Body of pancreas (tissue), 4 donors: ENCODE results near the gene PPIP5K1. TPM values are rescaled to one million over a fixed set of nuclear protein-coding genes. Genes with fewer than 3 reads are reported as not detected.
A peak's percentile ranks its signal among the peaks of the same experiment; 100 is the strongest.
"Not testable (repeated sequence)": the region's sequence is repeated elsewhere in the genome, so short reads cannot be mapped to it uniquely, and the experiment has no call there.

Source experiments
- ATAC-seq: fragments of 150-250 bp; one replicate; pipeline ENCODE4 v1.9.1; 2016
- DNase-seq, 4 donors: peaks; one replicate each; pipeline ENCODE4 v3.0.0-alpha.2; 2019
- H3K27ac ChIP-seq, 4 donors: fragments of 200-600 bp; sonication (generic); 1 replicate in 3 of 4; 2 replicates in 1 of 4; pipeline versions ENCODE4 v1.5.1 to v1.6.1; 2016 to 2019; ENCODE audit warnings: mild to moderate bottlenecking in 1 of 4, mixed read lengths in 1 of 4, moderate library complexity in 1 of 4
- H3K27me3 ChIP-seq, 2 donors: fragments of 200-600 bp; sonication (generic); one replicate each; pipeline ENCODE4 v1.6.0; 2016; ENCODE audit warnings: mild to moderate bottlenecking in 1 of 2
- H3K36me3 ChIP-seq, 2 donors: fragments of 200-600 bp; sonication (generic); replicated peaks in 1 of 2; 2 replicates each; pipeline ENCODE4 v1.5.1; 2016; ENCODE audit warnings: low read depth in 2 of 2; ENCODE audit not compliant: insufficient read depth in 1 of 2
- H3K4me1 ChIP-seq: fragments of 200-600 bp; sonication (generic); one replicate; pipeline ENCODE4 v1.6.0; 2016
- H3K4me3 ChIP-seq, 2 donors: fragments of 200-600 bp; sonication (generic); 1 replicate in 1 of 2; 2 replicates in 1 of 2; pipeline ENCODE4 v1.5.1; 2016 to 2019
- H3K9me3 ChIP-seq, 3 donors: fragments of 200-600 bp; sonication (generic); 1 replicate in 2 of 3; 2 replicates in 1 of 3; pipeline ENCODE4 v1.5.1; 2016
- CTCF ChIP-seq, 7 experiments: fragments of 450-650 bp in 4 of 7; fragments of 200-600 bp in 3 of 7; sonication (generic) in 3 of 7; IDR thresholded peaks; one replicate each; pipeline ENCODE4 v1.5.1; 2016 to 2019; ENCODE audit warnings: antibody characterized with exemption in 7 of 7
- POLR2A ChIP-seq, 3 donors: fragments of 450-650 bp; IDR thresholded peaks; one replicate each; pipeline ENCODE4 v1.6.1; 2016; ENCODE audit warnings: antibody characterized with exemption in 3 of 3, mild to moderate bottlenecking in 2 of 3
- WGBS, 2 donors: methylation state at CpG; one replicate each; pipeline ENCODE4 v1.1.5; 2017; 5-methylcytosine and 5-hydroxymethylcytosine counted together
- intact Hi-C: fragments of 100-400 bp; cut with DNase I; formaldehyde crosslinking; loops from one replicate; pipeline ENCODE4 v1.15.1; 2023
- total RNA-seq, 2 donors: library from RNA; depleted of rRNA; stranded (reverse); fragments of >200 nt; gene quantifications; one replicate each; pipeline ENCODE4 v1.1.0, GENCODE V29; 2016

PPIP5K1 gene
- total RNA-seq, 2 donors from 2014 or later = 22.1 to 27.0 TPM

- H3K36me3 ChIP-seq, DNase-seq, H3K4me3 ChIP-seq, H3K27me3 ChIP-seq, H3K27ac ChIP-seq, intact Hi-C loops, H3K4me1 ChIP-seq, H3K9me3 ChIP-seq: not testable (repeated sequence)
- ATAC-seq = peak; percentile 66
- no CpG with 5 or more reads among the region's 43 CpGs for WGBS, 2 donors
Measured at GRCh38 chr15:43593328-43594190, 3.6 kb upstream of the PPIP5K1 start, which contains the start of gene CKMT1B. Gene CKMT1B (plus strand): TSS chr15:43594027. CDS start chr15:43594219, 192 bp downstream.

GRCh38 chr15:43592841-43593240 lies 2.8 kb upstream of the PPIP5K1 start:
- H3K9me3 ChIP-seq, H3K27ac ChIP-seq, H3K27me3 ChIP-seq, H3K36me3 ChIP-seq, ATAC-seq, intact Hi-C loops, H3K4me3 ChIP-seq, H3K4me1 ChIP-seq, DNase-seq: not testable (repeated sequence)
- 14 to 23% methylated on average over 4 of the region's 8 CpGs for WGBS, 2 donors

GRCh38 chr15:43574607-43575006 lies 15.4 kb downstream of the PPIP5K1 start:
- H3K36me3 ChIP-seq, ATAC-seq, H3K4me1 ChIP-seq, intact Hi-C loops, H3K9me3 ChIP-seq, H3K27ac ChIP-seq, DNase-seq, H3K27me3 ChIP-seq, H3K4me3 ChIP-seq: not testable (repeated sequence)
- WGBS, 2 donors = no CpG with 5 or more reads among the region's 1 CpG

GRCh38 chr15:43566615-43567014 lies 23.4 kb downstream of the PPIP5K1 start:
- H3K36me3 ChIP-seq, intact Hi-C loops, ATAC-seq: not testable (repeated sequence)

GRCh38 chr15:43563793-43564192 lies 26.2 kb downstream of the PPIP5K1 start:
- H3K27ac ChIP-seq, H3K27me3 ChIP-seq, H3K4me3 ChIP-seq, H3K4me1 ChIP-seq, H3K9me3 ChIP-seq, H3K36me3 ChIP-seq, intact Hi-C loops, DNase-seq, ATAC-seq: not testable (repeated sequence)
- no CpG with 5 or more reads among the region's 8 CpGs for WGBS, 2 donors

More at GRCh38 chr15:43566615-43567014, 23.4 kb downstream of the PPIP5K1 start:
- WGBS, 2 donors = no CpG with 5 or more reads among the region's 2 CpGs
- not testable (repeated sequence) for H3K4me1 ChIP-seq, DNase-seq, H3K27me3 ChIP-seq, H3K27ac ChIP-seq, H3K9me3 ChIP-seq, H3K4me3 ChIP-seq

- ATAC-seq, intact Hi-C loops, H3K27me3 ChIP-seq, H3K27ac ChIP-seq, DNase-seq, H3K36me3 ChIP-seq, H3K4me1 ChIP-seq, H3K9me3 ChIP-seq, H3K4me3 ChIP-seq: not testable (repeated sequence)
- no CpG with 5 or more reads among the region's 3 CpGs for WGBS, 2 donors
Measured at GRCh38 chr15:43562753-43563152, 27.3 kb downstream of the PPIP5K1 start.

GRCh38 chr15:43552986-43553385 lies 37.0 kb downstream of the PPIP5K1 start:
- H3K36me3 ChIP-seq = no peaks in the 10 kb centered on the region
- no peak for ATAC-seq
- 73 to 78% methylated on average over 2 of the region's 2 CpGs for WGBS, 2 donors
- H3K9me3 ChIP-seq = no peaks in the 10 kb centered on the region
- no peak overlapping the region for H3K27ac ChIP-seq
- no peaks in the 10 kb centered on the region for H3K27me3 ChIP-seq
- DNase-seq = no peak
- TF ChIP-seq CTCF (IDR thresholded peaks at IDR 0.05) = no peak
- TF ChIP-seq POLR2A (IDR thresholded peaks at IDR 0.05) = no peak
- no peaks in the 10 kb centered on the region for H3K4me1 ChIP-seq
- intact Hi-C loops = no loop called here
- H3K4me3 ChIP-seq = no peak overlapping the region

- TF ChIP-seq POLR2A (IDR thresholded peaks at IDR 0.05) (no peak), CTCF (IDR thresholded peaks at IDR 0.05) (no peak)
- H3K36me3 ChIP-seq = no peaks in the 10 kb centered on the region
- no peak overlapping the region for H3K27ac ChIP-seq
- 94 to 96% methylated on average over 4 of the region's 4 CpGs for WGBS, 2 donors
- DNase-seq = no peak
- H3K27me3 ChIP-seq = no peaks in the 10 kb centered on the region
- ATAC-seq = no peak
- intact Hi-C loops = no loop called here
- H3K4me1 ChIP-seq = no peaks in the 10 kb centered on the region
- no peaks in the 10 kb centered on the region for H3K9me3 ChIP-seq
- H3K4me3 ChIP-seq = no peak overlapping the region
Measured at GRCh38 chr15:43552256-43552655, 37.8 kb downstream of the PPIP5K1 start.
